22Rv1 (cell line): ENCODE results near the gene SORL1.

Source experiments
- H3K27ac ChIP-seq: fragments of 450-650 bp; 2 replicates; pipeline ENCODE4 v1.5.1; 2017
- CTCF ChIP-seq: fragments of 450-650 bp; IDR thresholded peaks from 2 replicates; pipeline ENCODE4 v1.5.1; 2017; ENCODE audit warnings: mild to moderate bottlenecking
- ZFX ChIP-seq: fragments of 450-650 bp; IDR thresholded peaks from 2 replicates; pipeline ENCODE4 v1.6.1; 2017; ENCODE audit warnings: antibody characterized with exemption, borderline replicate concordance

Gene SORL1

GRCh38 chr11:121420398-121420797, 31.7 kb upstream of the SORL1 start:
- TF ChIP-seq CTCF (no peak), ZFX (no peak)
- no peak overlapping the region for H3K27ac ChIP-seq

- no peak overlapping the region for H3K27ac ChIP-seq
- TF ChIP-seq CTCF (no peak), ZFX (no peak)
Observed at GRCh38 chr11:121421149-121421901, 30.8 kb upstream of the SORL1 start.

GRCh38 chr11:121422675-121423074, 29.4 kb upstream of the SORL1 start:
- H3K27ac ChIP-seq: no peak overlapping the region
- TF ChIP-seq ZFX (no peak), CTCF (no peak)

- TF ChIP-seq CTCF (no peak), ZFX (no peak)
- H3K27ac ChIP-seq: no peak overlapping the region
Observed at GRCh38 chr11:121425828-121426227, 26.3 kb upstream of the SORL1 start.

- H3K27ac ChIP-seq: no peak overlapping the region
- TF ChIP-seq ZFX (no peak), CTCF (peak; percentile 47)
Observed at GRCh38 chr11:121426476-121427399, 25.4 kb upstream of the SORL1 start.

- no peak overlapping the region for H3K27ac ChIP-seq
- no peak; the same call in 1 of the 2 replicates for TF ChIP-seq CTCF
- no peak for TF ChIP-seq ZFX
Observed at GRCh38 chr11:121427400-121427744, 24.7 kb upstream of the SORL1 start.

GRCh38 chr11:121429556-121429955, 22.6 kb upstream of the SORL1 start:
- TF ChIP-seq ZFX (no peak), CTCF (no peak)
- no peak overlapping the region for H3K27ac ChIP-seq
